PC-3 (cell line): Measurements from ENCODE around the gene RAD9A. TPM values are rescaled to one million over a fixed set of nuclear protein-coding genes. Genes with fewer than 3 reads are reported as not detected.

ENCODE experiments used
- ATAC-seq: fragments of 200-7000 bp; cut with Tn5 transposase; 2 replicates; pipeline ENCODE4 v1.9.1; 2020; ENCODE audit warnings: mild to moderate bottlenecking, moderate library complexity
- BruUV-seq: library from RNA; stranded (reverse); fragments of 400-500 nt; replicated peaks from 2 replicates; lab custom pipeline; 2021; lab: Mats Ljungman, UMichigan
- CTCF ChIA-PET: fragments of 300-600 bp; sonication (Branson Sonifier 250); formaldehyde crosslinking; loops from one replicate; lab custom pipeline; 2022; ENCODE audit warnings: antibody characterized with exemption; lab: Charles Lee
- POLR2A ChIA-PET: fragments of 300-600 bp; sonication (Branson Sonifier 250); formaldehyde crosslinking; loops from one replicate; lab custom pipeline; 2022; ENCODE audit warnings: antibody characterized with exemption; ENCODE audit not compliant: unreplicated experiment; lab: Charles Lee
- DNase-seq: peaks from one replicate; pipeline ENCODE4 v3.0.0-alpha.2; 2015
- H2AFZ ChIP-seq: fragments of 300-600 bp; sonication (generic); 2 replicates; pipeline ENCODE4 v1.6.0; 2016; ENCODE audit warnings: antibody characterized with exemption, low read length
- H3F3A ChIP-seq: fragments of 300-600 bp; sonication (generic); one replicate; pipeline ENCODE4 v1.6.0; 2017; ENCODE audit warnings: antibody characterized with exemption, low read length, control low read depth, mild to moderate bottlenecking; ENCODE audit not compliant: unreplicated experiment
- H3K27ac ChIP-seq: fragments of 300-600 bp; sonication (generic); 2 replicates; pipeline ENCODE4 v1.5.1; 2016; ENCODE audit warnings: mild to moderate bottlenecking, low read length
- H3K27me3 ChIP-seq: fragments of 300-600 bp; sonication (generic); 2 replicates; pipeline ENCODE4 v1.6.1; 2016; ENCODE audit warnings: low read length, mixed read lengths
- H3K36me3 ChIP-seq: fragments of 300-600 bp; sonication (generic); 2 replicates; pipeline ENCODE4 v1.6.1; 2016; ENCODE audit warnings: low read depth, mixed run types, low read length, mixed read lengths
- H3K4me1 ChIP-seq: fragments of 300-600 bp; sonication (generic); 2 replicates; pipeline ENCODE4 v1.5.1; 2016; ENCODE audit warnings: low read length; ENCODE audit not compliant: insufficient read depth
- H3K4me2 ChIP-seq: fragments of 300-600 bp; sonication (generic); 2 replicates; pipeline ENCODE4 v1.6.0; 2016; ENCODE audit warnings: low read length
- H3K4me3 ChIP-seq: fragments of 300-600 bp; sonication (generic); 2 replicates; pipeline ENCODE4 v1.5.1; 2016; ENCODE audit warnings: mild to moderate bottlenecking, low read length, mixed read lengths
- H3K79me2 ChIP-seq: fragments of 300-600 bp; sonication (generic); 2 replicates; pipeline ENCODE4 v1.6.1; 2017; ENCODE audit warnings: low read length, mixed read lengths
- H3K9ac ChIP-seq: fragments of 300-600 bp; sonication (generic); 2 replicates; pipeline ENCODE4 v1.6.0; 2016; ENCODE audit warnings: mild to moderate bottlenecking, low read length
- H3K9me2 ChIP-seq: fragments of 300-600 bp; sonication (generic); replicated peaks from 2 replicates; pipeline ENCODE4 v1.6.1; 2016; ENCODE audit warnings: mixed run types, low read length, mixed read lengths
- H3K9me3 ChIP-seq: fragments of 300-600 bp; sonication (generic); 2 replicates; pipeline ENCODE4 v1.6.1; 2016; ENCODE audit warnings: low read length, mixed read lengths
- H4K20me1 ChIP-seq: fragments of 300-600 bp; sonication (generic); 2 replicates; pipeline ENCODE4 v1.6.1; 2016; ENCODE audit warnings: low read length, mixed read lengths
- CTCF ChIP-seq: fragments of 300-600 bp; sonication (generic); conservative IDR thresholded peaks from 2 replicates; pipeline ENCODE4 v1.5.1; 2017; ENCODE audit warnings: antibody characterized with exemption, low read depth, mild to moderate bottlenecking, low read length
- EZH2 ChIP-seq: fragments of 300-600 bp; sonication (generic); IDR thresholded peaks from one replicate; pipeline ENCODE4 v1.6.1; 2017; ENCODE audit warnings: antibody characterized with exemption, mild to moderate bottlenecking, low read length; ENCODE audit not compliant: unreplicated experiment
- EZH2phosphoT487 ChIP-seq: fragments of 300-600 bp; sonication (generic); IDR thresholded peaks from 2 replicates; pipeline ENCODE4 v1.6.1; 2018; ENCODE audit warnings: mild to moderate bottlenecking, antibody characterized with exemption, low read length, borderline replicate concordance
- intact Hi-C: fragments of 100-400 bp; cut with micrococcal nuclease; formaldehyde crosslinking; loops from 2 replicates; pipeline ENCODE4 v1.9.0; 2023
- total RNA-seq: library from RNA; depleted of rRNA; stranded (reverse); fragments of >200 nt; gene quantifications from 2 replicates; pipeline ENCODE4 v1.2.3, GENCODE V29; 2014

The RAD9A gene
- total RNA-seq, 1 experiment from 2014 or later = 45.5 TPM

- POLR2A ChIA-PET = interaction anchor here (0.5 to 1.6 kb wide), 12 partner anchors 11 to 1269 kb away, joined by 3 to 32 read pairs (median 4); partner anchors contain the start of genes ANKRD13D, POLD4 and PPP1CA
- peak overlapping the region; percentile 100 for H3K9ac ChIP-seq
- CTCF ChIA-PET = interaction anchor here (0.6 to 2.8 kb wide), 10 partner anchors 8 to 204 kb away, joined by 3 to 16 read pairs (median 6); partner anchors contain the start of genes POLD4 and RAD9A
- H3K79me2 ChIP-seq = peaks cover 52% of the 10 kb centered on the region
- peaks cover 32% of the 10 kb centered on the region for H4K20me1 ChIP-seq
- no peaks in the 10 kb centered on the region for H3K27me3 ChIP-seq
- intact Hi-C loops = loop anchor here (1.0 to 5.0 kb wide), 3 partner anchors 21 to 112 kb away; partner anchors contain the start of gene POLD4
- peaks cover 9% of the 10 kb centered on the region for H3F3A ChIP-seq
- no peaks in the 10 kb centered on the region for H3K9me3 ChIP-seq
- no TSS peak for BruUV-seq
- H3K4me2 ChIP-seq = peak overlapping the region; percentile 96
- H3K4me1 ChIP-seq = peaks cover 66% of the 10 kb centered on the region
- H3K36me3 ChIP-seq = peaks cover 16% of the 10 kb centered on the region; the same call in 1 of the 2 replicates
- peak overlapping the region; percentile 100 for H3K27ac ChIP-seq
- TF ChIP-seq EZH2 (no peak), CTCF (peak; percentile 64)
- ATAC-seq (peak; percentile 64), DNase-seq (peak; percentile 99)
- H2AFZ ChIP-seq = peak overlapping the region; percentile 42; the same call in 1 of the 2 replicates
- H3K4me3 ChIP-seq = peak overlapping the region; percentile 90
- no peaks in the 10 kb centered on the region for H3K9me2 ChIP-seq
Observed at GRCh38 chr11:67373648-67374570, 17.9 kb upstream of the RAD9A start.

- Histone ChIP-seq H3K36me3 (peaks cover 15% of the 10 kb centered on the region; the same call in 1 of the 2 replicates), H3K9me3 (no peaks in the 10 kb centered on the region), H3K9ac (peak overlapping the region; percentile 100), H3K27ac (peak overlapping the region; percentile 100), H3K4me3 (peak overlapping the region; percentile 90), H3K9me2 (no peaks in the 10 kb centered on the region), H3K4me1 (peaks cover 74% of the 10 kb centered on the region), H3K27me3 (no peaks in the 10 kb centered on the region), H2AFZ (peak overlapping the region; percentile 42), H3K4me2 (peak overlapping the region; percentile 96), H3K79me2 (peaks cover 49% of the 10 kb centered on the region), H3F3A (peaks cover 8% of the 10 kb centered on the region), H4K20me1 (peaks cover 24% of the 10 kb centered on the region)
- DNase-seq (peak; percentile 60), ATAC-seq (peak; percentile 2)
- BruUV-seq = TSS peak; percentile 93
- ChIA-PET CTCF (interaction anchor here (0.6 to 2.8 kb wide), 7 partner anchors 8 to 108 kb away, joined by 4 to 16 read pairs (median 9); partner anchors contain the start of genes AIP, POLD4 and RAD9A), POLR2A (interaction anchor here (0.6 to 1.6 kb wide), 6 partner anchors 17 to 320 kb away, joined by 4 to 32 read pairs (median 10); partner anchors contain the start of genes POLD4, PPP1CA and RAD9A)
- intact Hi-C loops = loop anchor here (1.0 to 5.0 kb wide), 3 partner anchors 21 to 112 kb away; partner anchors contain the start of gene POLD4
- TF ChIP-seq CTCF (no peak), EZH2 (no peak), EZH2phosphoT487 (no peak)
Observed at GRCh38 chr11:67374571-67375281, 17.1 kb upstream of the RAD9A start.
